ENCODE measurements around the gene MED13L.

The MED13L gene

GRCh38 chr12:116303929-116304328 lies 26.4 kb upstream of the MED13L start:
- H3K4me3 ChIP-seq (replicated peaks; ENCODE audit: low read depth, low read length), result no peak overlapping the region
- no peak for DNase-seq (ENCODE audit: extremely low read depth, low read depth)
- no peak for TF ChIP-seq CTCF (IDR thresholded peaks at IDR 0.05; ENCODE audit: low read depth, low read length, missing control alignments)

GRCh38 chr12:116303066-116303465 lies 25.6 kb upstream of the MED13L start:
- TF ChIP-seq CTCF (IDR thresholded peaks at IDR 0.05; ENCODE audit: low read depth, low read length, missing control alignments), result no peak
- no peak overlapping the region for H3K4me3 ChIP-seq (replicated peaks; ENCODE audit: low read depth, low read length)
- no peak for DNase-seq (ENCODE audit: extremely low read depth, low read depth)

- no peak for DNase-seq (ENCODE audit: extremely low read depth, low read depth)
- no peak overlapping the region for H3K4me3 ChIP-seq (replicated peaks; ENCODE audit: low read depth, low read length)
- TF ChIP-seq CTCF (IDR thresholded peaks at IDR 0.05; ENCODE audit: low read depth, low read length, missing control alignments), result no peak
These were observed 24.9 kb upstream of the MED13L start for GRCh38 chr12:116302166-116303058.

GRCh38 chr12:116301621-116302020 lies 24.1 kb upstream of the MED13L start:
- DNase-seq (ENCODE audit: extremely low read depth, low read depth), result no peak

GRCh38 chr12:116299665-116300328 lies 22.3 kb upstream of the MED13L start:
- no peak for TF ChIP-seq CTCF (IDR thresholded peaks at IDR 0.05; ENCODE audit: low read depth, low read length, missing control alignments)

More at GRCh38 chr12:116301621-116302020, 24.1 kb upstream of the MED13L start:
- TF ChIP-seq CTCF (IDR thresholded peaks at IDR 0.05; ENCODE audit: low read depth, low read length, missing control alignments), result no peak
- no peak overlapping the region for H3K4me3 ChIP-seq (replicated peaks; ENCODE audit: low read depth, low read length)

GRCh38 chr12:116299064-116299463 lies 21.6 kb upstream of the MED13L start:
- no peak overlapping the region for H3K4me3 ChIP-seq (replicated peaks; ENCODE audit: low read depth, low read length)
- no peak for DNase-seq (ENCODE audit: extremely low read depth, low read depth)
- TF ChIP-seq CTCF (IDR thresholded peaks at IDR 0.05; ENCODE audit: low read depth, low read length, missing control alignments), result no peak

More at GRCh38 chr12:116299665-116300328, 22.3 kb upstream of the MED13L start:
- no peak overlapping the region for H3K4me3 ChIP-seq (replicated peaks; ENCODE audit: low read depth, low read length)
- DNase-seq (ENCODE audit: extremely low read depth, low read depth), result no peak
